Heart left ventricle (tissue), 13 donors: Measurements from ENCODE around the gene TCFL5.

Experiments used
- CTCF ChIP-seq, 12 donors: fragments of 200-600 bp; sonication (generic) in 4 of 12; IDR thresholded peaks; one replicate each; pipeline versions ENCODE4 v1.5.0 to v1.8.0; 2018 to 2022; ENCODE audit warnings: antibody characterized with exemption in 12 of 12, mild to moderate bottlenecking in 5 of 12
- POLR2A ChIP-seq, 2 donors: fragments of 450-650 bp; IDR thresholded peaks; one replicate each; pipeline ENCODE4 v1.6.1; 2017; ENCODE audit warnings: antibody characterized with exemption in 2 of 2, mild to moderate bottlenecking in 2 of 2, moderate library complexity in 2 of 2
- donor health status: ischemic (EF 13 %, LVEDD 7.1; RV severe dilation, severe dysfunction).
- donor health status: DM: no; HTN: yes; CAD: no.
- donor health status: DM: no; HTN: no; CAD: no.
- donor health status: ischemic (EF 25% LVEDD 6.9; RV normal size, moderate dysfunction).
- donor health status: ischemic (EF 25% LVEDD 5.7; RV mildly dilated, moderate dysfunction).
- donor health status: ischemic (EF 35%, LVEDD 5.7; RV mildly dilated, moderate dysfunction).
- donor health status: nonischemic (EF 11% LVEDD 7.7; RV severe dilation, severe dysfunction).
- donor health status: DM: yes; HTN: yes; CAD: no.
- donor health status: PGD.
- donor health status: ischemic (EF 29% LVEDD 5.4; RV normal size, mild dysfunction).
- donor health status: nonischemic (EF 23%, LVEDD 6.1; RV moderate dilation, normal function).

- TF ChIP-seq CTCF (IDR thresholded peaks at IDR 0.05) (no peak), POLR2A (IDR thresholded peaks at IDR 0.05) (no peak)
These were observed 18.7 kb upstream of the TCFL5 start for GRCh38 chr20:62880147-62880934.
